NCI-H345 treated with DMSO at 0.1 percent for 48 hours (cell line): ENCODE data around the gene IGFL4.

Source experiments
- DNase-seq: peaks from one replicate; lab custom pipeline; 2025; ENCODE audit not compliant: unreplicated experiment; lab: John Stamatoyannopoulos, UW

Gene IGFL4

GRCh38 chr19:46022061-46022430 is 18.8 kb downstream of the IGFL4 start:
- DNase-seq = no peak

- no peak for DNase-seq
Measured at GRCh38 chr19:46021531-46022041, 19.2 kb downstream of the IGFL4 start.

- DNase-seq = no peak
Measured at GRCh38 chr19:46020819-46021125, 20.0 kb downstream of the IGFL4 start.

- no peak for DNase-seq
Measured at GRCh38 chr19:46019270-46019669, 21.5 kb downstream of the IGFL4 start.

GRCh38 chr19:46018729-46019251 is 22.0 kb downstream of the IGFL4 start:
- DNase-seq = no peak

- DNase-seq = no peak
Measured at GRCh38 chr19:46017874-46018675, 22.7 kb downstream of the IGFL4 start.

- no peak for DNase-seq
Measured at GRCh38 chr19:46017095-46017429, 23.7 kb downstream of the IGFL4 start.

- DNase-seq = peak; percentile 51
Measured at GRCh38 chr19:46016426-46017094, 24.2 kb downstream of the IGFL4 start.

GRCh38 chr19:46015687-46016425 is 24.9 kb downstream of the IGFL4 start:
- no peak for DNase-seq

- DNase-seq = no peak
Measured at GRCh38 chr19:46014941-46015686, 25.7 kb downstream of the IGFL4 start.

GRCh38 chr19:46014534-46014933 is 26.3 kb downstream of the IGFL4 start:
- no peak for DNase-seq

GRCh38 chr19:46009530-46010510 is 31.0 kb downstream of the IGFL4 start:
- DNase-seq = peak; percentile 12

GRCh38 chr19:46006411-46006810 is 34.4 kb downstream of the IGFL4 start:
- no peak for DNase-seq

GRCh38 chr19:46002678-46003275 is 38.0 kb downstream of the IGFL4 start:
- DNase-seq = no peak

GRCh38 chr19:46000491-46001246 is 40.1 kb downstream of the IGFL4 start:
- peak; percentile 30 for DNase-seq

GRCh38 chr19:45999653-46000121 is 41.1 kb downstream of the IGFL4 start:
- no peak for DNase-seq

GRCh38 chr19:45998834-45999233 is 42.0 kb downstream of the IGFL4 start:
- no peak for DNase-seq

GRCh38 chr19:45996933-45997332 is 43.9 kb downstream of the IGFL4 start:
- no peak for DNase-seq
